Glomerular visceral epithelial cell (primary cell): Measurements from ENCODE around the gene KANK3.
A peak's percentile ranks its signal among the peaks of the same experiment; 100 is the strongest.
"Not testable (repeated sequence)": the region's sequence is repeated elsewhere in the genome, so short reads cannot be mapped to it uniquely, and the experiment has no call there.

Source experiments
- DNase-seq: peaks from one replicate; pipeline ENCODE4 v3.0.0-alpha.2; 2016; ENCODE audit errors: extremely low spot score

The KANK3 gene

DNA sequence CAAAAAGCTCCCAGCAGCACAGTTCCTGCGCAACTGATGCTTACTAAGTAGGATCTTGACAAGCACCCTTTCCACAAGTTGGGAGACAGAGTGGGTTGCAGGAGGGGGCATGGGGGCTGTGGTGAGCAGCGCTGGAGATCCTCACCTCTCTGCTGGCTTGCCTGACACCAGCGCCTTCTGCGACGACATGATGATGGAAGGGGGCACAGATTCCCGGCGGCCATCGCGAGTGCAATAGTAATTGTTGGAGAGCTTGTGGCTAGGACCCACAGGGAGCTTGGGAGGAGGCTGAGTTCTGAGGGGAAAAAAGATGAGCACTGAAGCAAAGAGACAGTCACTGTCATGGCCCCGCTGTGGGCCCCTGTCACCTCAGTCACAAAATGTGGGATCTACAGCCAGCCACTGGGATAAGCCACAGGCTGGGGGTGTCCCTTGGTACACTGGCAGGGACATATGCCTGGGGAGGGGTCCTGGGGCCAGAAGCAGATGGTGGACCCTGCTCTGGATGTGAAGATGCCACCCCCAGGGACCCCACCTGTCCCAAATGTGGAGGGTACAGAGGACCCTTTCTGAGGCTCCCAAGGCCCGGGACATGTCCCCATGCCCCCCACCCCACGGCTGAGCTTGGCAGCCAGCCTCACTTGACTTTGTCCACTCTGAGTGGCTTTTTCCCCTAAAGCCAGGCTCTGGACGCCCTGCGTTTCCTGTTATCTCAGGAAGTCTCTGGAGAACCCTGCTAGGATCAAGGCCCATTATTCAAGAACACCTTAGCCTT, 26.5 kb downstream of the KANK3 start:
- DNase-seq, result no peak

GRCh38 chr19:8314981-8315640, 28.0 kb downstream of the KANK3 start:
- not testable (repeated sequence) for DNase-seq

GRCh38 chr19:8311461-8312260, 31.4 kb downstream of the KANK3 start:
- DNase-seq, result no peak

GRCh38 chr19:8310342-8311055, 32.6 kb downstream of the KANK3 start:
- DNase-seq, result no peak

DNA sequence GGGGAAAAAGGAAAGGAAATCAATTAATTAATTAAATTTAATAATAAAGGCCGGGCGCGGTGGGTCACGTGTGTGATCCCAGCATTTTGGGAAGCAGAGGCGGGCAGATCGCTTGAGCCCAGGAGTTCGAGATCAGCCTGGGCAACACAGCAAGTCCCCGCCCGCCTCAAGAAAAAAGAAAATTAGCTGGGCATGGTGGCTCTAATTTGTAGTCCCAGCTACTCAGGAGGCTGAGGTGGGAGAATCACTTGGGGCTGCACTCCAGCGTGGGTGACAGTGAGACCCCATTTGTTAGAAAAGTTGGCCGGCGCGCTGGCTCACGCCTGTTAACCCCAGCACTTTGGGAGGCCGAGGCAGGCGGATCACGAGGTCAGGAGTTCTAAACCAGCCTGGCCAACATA, 34.2 kb downstream of the KANK3 start:
- DNase-seq, result no peak

GRCh38 chr19:8307965-8308866, 34.8 kb downstream of the KANK3 start, which contains the start of gene CD320:
CD320 (minus strand) TSS chr19:8308358; CDS start chr19:8308290, 68 bp downstream.
- DNase-seq, result peak; percentile 84

DNA sequence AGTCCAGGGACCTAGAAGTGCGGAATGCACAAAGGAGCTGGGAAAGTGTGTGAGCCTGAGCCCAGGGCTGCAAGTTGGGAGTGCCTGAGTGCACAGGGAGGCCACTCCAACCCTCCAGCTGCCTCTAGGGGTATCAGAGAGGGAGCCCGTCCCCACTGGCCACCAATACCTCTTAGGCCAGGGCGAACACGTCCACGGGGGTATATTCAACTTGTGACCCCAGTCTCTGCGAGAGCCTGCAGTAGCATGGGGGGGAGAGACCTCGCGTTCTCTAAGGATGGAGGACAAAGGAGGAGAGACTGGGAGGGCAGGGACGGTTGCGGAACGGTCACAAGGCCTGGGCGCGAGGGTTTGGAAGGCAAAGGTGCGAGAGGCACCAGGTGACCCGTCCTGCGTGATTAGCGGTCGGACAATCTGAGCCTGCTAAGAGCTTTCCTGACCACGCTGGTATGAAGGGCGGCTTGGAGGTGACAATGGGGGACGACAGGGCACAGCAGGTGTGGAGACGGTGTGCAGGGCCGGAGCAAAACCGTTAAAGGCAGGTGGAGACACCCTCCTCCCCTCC, 35.6 kb downstream of the KANK3 start:
- DNase-seq, result no peak

GRCh38 chr19:8306235-8307054, 36.6 kb downstream of the KANK3 start:
- DNase-seq, result no peak

DNA sequence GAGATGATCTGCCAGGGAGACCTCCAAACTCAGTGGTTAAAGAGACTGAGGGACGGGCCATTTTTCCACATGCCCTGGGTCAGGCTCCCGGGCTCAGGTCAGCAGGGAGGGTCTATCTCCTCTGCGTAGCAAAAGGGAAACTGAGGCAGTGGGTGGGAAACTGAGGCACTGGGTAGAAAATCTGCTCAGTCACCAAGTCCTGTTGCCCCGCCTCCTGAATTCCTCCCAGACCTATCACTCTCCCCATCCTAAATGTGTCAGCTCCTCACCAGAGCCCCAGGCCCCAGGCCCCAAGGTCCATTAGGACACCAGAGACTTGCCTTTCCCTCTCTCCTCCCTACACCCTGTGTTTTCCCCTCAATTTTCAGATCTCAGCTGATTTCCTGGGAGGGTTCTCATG, 37.3 kb downstream of the KANK3 start:
- DNase-seq, result no peak

- DNase-seq, result no peak
Measured at GRCh38 chr19:8304841-8305621, 38.0 kb downstream of the KANK3 start.

DNA sequence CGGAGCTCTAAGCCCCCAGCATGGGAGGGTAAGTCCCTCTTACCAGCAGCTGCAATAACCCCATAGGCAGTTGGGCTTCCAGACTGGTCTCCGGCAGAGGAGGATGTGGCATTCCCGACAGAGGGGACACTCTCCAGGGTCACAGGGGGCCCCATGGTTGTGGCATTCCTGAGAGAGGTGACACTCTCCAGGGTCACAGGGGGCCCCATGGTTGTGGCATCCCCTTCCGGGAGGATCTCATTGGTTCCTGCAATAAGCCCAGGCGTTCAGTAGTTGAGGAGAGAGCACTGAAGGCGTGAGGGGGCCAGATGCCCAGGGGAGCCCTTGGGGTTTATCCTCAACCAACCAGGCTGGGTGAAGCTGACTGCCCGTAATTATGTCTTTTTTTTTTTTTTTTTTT, 40.3 kb downstream of the KANK3 start:
- no peak for DNase-seq

DNA sequence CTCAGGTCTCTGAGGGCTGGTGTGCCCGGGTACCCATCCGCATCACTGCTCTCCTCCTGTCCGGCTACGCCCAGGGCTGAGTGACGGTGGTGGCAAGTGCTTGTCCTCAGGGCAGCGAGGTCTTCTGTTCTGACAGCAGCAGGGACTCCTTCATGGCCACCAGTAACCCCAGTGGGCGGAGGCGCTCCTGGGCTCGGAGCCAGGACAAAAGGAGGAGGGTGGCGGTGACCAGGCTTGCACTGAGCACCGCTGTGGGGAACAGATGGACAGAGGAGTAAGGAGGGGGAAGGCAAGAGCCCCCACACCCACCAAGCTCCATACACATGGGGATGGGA, 40.7 kb downstream of the KANK3 start:
- DNase-seq, result no peak

DNA sequence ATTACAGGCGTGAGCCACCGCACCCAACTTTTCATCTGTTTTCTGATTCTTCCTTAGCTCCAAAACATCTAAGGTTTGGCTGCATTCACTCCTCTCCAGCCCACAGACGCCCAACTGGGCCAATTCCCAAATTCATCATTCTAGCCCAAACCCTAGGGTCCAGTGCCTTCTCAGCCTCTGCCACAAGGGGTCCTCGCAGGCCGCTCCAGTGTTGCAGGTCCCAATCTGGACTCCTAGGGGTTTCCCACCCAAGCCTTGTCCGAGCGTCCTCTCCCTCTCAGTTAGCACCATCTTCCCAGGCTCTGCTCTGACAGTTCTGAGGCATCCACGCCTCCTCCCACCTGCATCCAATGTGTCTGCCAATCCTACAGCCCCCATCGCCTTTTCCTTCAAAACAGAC, 51.7 kb downstream of the KANK3 start:
- not testable (repeated sequence) for DNase-seq

- DNase-seq, result not testable (repeated sequence)
Measured at GRCh38 chr19:8276508-8276907, 66.6 kb downstream of the KANK3 start.
